Progenitor cell of endocrine pancreas (in vitro differentiated cells): ENCODE measurements around the gene TRIM6. TPM values are rescaled to one million over a fixed set of nuclear protein-coding genes. Genes with fewer than 3 reads are reported as not detected.

Experiments used
- DNase-seq: peaks from one replicate; pipeline ENCODE4 v3.0.0; 2021; ENCODE audit warnings: low spot score; ENCODE audit not compliant: unreplicated experiment
- H3K27ac Mint-ChIP-seq: 2 replicates; pipeline ENCODE4 v1.8.0; 2021; ENCODE audit warnings: mild to moderate bottlenecking, moderate library complexity, mixed read lengths
- H3K27me3 Mint-ChIP-seq: 2 replicates; pipeline ENCODE4 v1.8.0; 2021; ENCODE audit warnings: mixed read lengths
- H3K36me3 Mint-ChIP-seq: 2 replicates; pipeline ENCODE4 v1.8.0; 2022; ENCODE audit warnings: mixed read lengths; ENCODE audit not compliant: insufficient read depth
- H3K4me1 Mint-ChIP-seq: 2 replicates; pipeline ENCODE4 v1.8.0; 2021; ENCODE audit warnings: low read depth, mixed read lengths
- H3K4me3 Mint-ChIP-seq: 2 replicates; pipeline ENCODE4 v1.8.0; 2021; ENCODE audit warnings: low read depth, mild to moderate bottlenecking, moderate library complexity, mixed read lengths
- H3K9me3 Mint-ChIP-seq: 2 replicates; pipeline ENCODE4 v1.8.0; 2021; ENCODE audit warnings: low read depth, mixed read lengths
- CTCF ChIP-seq: fragments of 200-600 bp; sonication (generic); IDR thresholded peaks from one replicate; pipeline ENCODE4 v1.5.0; 2021; ENCODE audit warnings: antibody characterized with exemption, mild to moderate bottlenecking; ENCODE audit not compliant: unreplicated experiment
- long read RNA-seq: library from polyadenylated mRNA; unstranded; transcript quantifications from one replicate; pipeline ENCODE4 v2.0.0, GENCODE V29; 2020
- total RNA-seq: library from RNA; stranded (reverse); gene quantifications from 2 replicates; pipeline ENCODE4 v1.2.1, GENCODE V29; 2021

TRIM6 gene, protein sequence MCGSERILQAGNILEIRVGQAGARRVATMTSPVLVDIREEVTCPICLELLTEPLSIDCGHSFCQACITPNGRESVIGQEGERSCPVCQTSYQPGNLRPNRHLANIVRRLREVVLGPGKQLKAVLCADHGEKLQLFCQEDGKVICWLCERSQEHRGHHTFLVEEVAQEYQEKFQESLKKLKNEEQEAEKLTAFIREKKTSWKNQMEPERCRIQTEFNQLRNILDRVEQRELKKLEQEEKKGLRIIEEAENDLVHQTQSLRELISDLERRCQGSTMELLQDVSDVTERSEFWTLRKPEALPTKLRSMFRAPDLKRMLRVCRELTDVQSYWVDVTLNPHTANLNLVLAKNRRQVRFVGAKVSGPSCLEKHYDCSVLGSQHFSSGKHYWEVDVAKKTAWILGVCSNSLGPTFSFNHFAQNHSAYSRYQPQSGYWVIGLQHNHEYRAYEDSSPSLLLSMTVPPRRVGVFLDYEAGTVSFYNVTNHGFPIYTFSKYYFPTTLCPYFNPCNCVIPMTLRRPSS
- 5.4 and 5.8 TPM in 2 replicates for total RNA-seq
- long read RNA-seq, transcript TRIM6-201 (8 exons, 3,217 nt), result major isoform, 5 of 9 reads
- long read RNA-seq, partial matches to known transcripts, result 0 of 9 reads
- long read RNA-seq, other reads (novel, unspliced or antisense), result 4 of 9 reads

GRCh38 chr11:5596607-5597201, at the start of gene TRIM6:
TSS of gene TRIM6 (plus strand) at chr11:5596637. CDS start at chr11:5596898, 261 bp downstream.
- Mint-ChIP-seq H3K36me3 (no peaks in the 10 kb centered on the region), H3K27ac (peak within 1 kb of the TSS; percentile 86), H3K27me3 (no peaks in the 10 kb centered on the region), H3K4me3 (peak within 1 kb of the TSS; percentile 84), H3K4me1 (peaks cover 8% of the 10 kb centered on the region), H3K9me3 (no peaks in the 10 kb centered on the region)
- no peak for TF ChIP-seq CTCF
- DNase-seq, result peak; percentile 33

- TF ChIP-seq CTCF, result no peak
- H3K4me3 Mint-ChIP-seq, result no peak overlapping the region
- H3K9me3 Mint-ChIP-seq, result no peaks in the 10 kb centered on the region
- H3K27ac Mint-ChIP-seq, result no peak overlapping the region
- no peaks in the 10 kb centered on the region for H3K27me3 Mint-ChIP-seq
- no peaks in the 10 kb centered on the region for H3K36me3 Mint-ChIP-seq
- no peaks in the 10 kb centered on the region for H3K4me1 Mint-ChIP-seq
- no peak for DNase-seq
Measured at GRCh38 chr11:5547982-5548381, 48.5 kb upstream of the TRIM6 start.

- no peak for DNase-seq
- H3K27ac Mint-ChIP-seq, result no peak within 1 kb of the TSS
- H3K9me3 Mint-ChIP-seq, result no peaks in the 10 kb centered on the region
- TF ChIP-seq CTCF, result no peak
- no peaks in the 10 kb centered on the region for H3K4me1 Mint-ChIP-seq
- no peaks in the 10 kb centered on the region for H3K36me3 Mint-ChIP-seq
- no peaks in the 10 kb centered on the region for H3K27me3 Mint-ChIP-seq
- no peak within 1 kb of the TSS for H3K4me3 Mint-ChIP-seq
Measured at GRCh38 chr11:5548440-5548839, 48.0 kb upstream of the TRIM6 start, which contains the start of gene OR52H1. TSS of gene OR52H1 (minus strand) at chr11:5548540. CDS start at chr11:5545505, 3,035 bp downstream.

DNA sequence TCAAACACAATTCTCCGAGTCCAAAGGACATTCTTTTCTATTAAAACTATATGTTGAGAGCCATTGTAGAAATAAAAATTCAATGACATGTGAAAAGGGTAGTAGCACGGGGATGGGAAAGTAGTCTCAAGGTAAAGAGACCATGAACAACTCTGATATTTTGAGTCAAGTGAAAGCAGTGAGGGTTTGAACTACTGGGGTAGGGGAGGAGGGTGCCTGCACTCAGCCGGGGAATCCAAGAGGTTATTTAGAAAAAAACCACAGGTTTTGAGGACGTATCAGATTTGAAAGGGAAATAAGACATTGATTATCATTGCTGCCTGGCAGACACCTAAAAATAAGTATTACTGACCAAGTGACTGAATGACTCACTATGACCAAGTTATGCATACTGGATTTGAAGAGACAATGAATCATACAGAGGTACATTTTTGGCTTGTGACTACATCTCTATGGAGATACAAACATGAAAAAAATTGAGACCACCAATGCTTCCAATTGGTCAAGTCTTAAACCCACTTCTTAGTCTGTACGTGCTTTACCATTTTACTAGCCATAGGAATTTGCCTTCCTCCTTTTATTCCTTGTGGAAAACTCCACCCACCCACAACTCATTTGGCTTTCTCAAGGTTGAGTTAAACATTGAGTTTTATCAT, 45.9 kb upstream of the TRIM6 start:
- H3K4me1 Mint-ChIP-seq, result no peaks in the 10 kb centered on the region
- no peak for TF ChIP-seq CTCF
- no peak overlapping the region for H3K4me3 Mint-ChIP-seq
- no peaks in the 10 kb centered on the region for H3K27me3 Mint-ChIP-seq
- no peak for DNase-seq
- no peaks in the 10 kb centered on the region for H3K36me3 Mint-ChIP-seq
- no peak overlapping the region for H3K27ac Mint-ChIP-seq
- H3K9me3 Mint-ChIP-seq, result no peaks in the 10 kb centered on the region

GRCh38 chr11:5553343-5553742, 43.1 kb upstream of the TRIM6 start:
- no peaks in the 10 kb centered on the region for H3K9me3 Mint-ChIP-seq
- H3K4me3 Mint-ChIP-seq, result no peak overlapping the region
- no peak for DNase-seq
- TF ChIP-seq CTCF, result peak; percentile 16
- no peaks in the 10 kb centered on the region for H3K27me3 Mint-ChIP-seq
- no peaks in the 10 kb centered on the region for H3K4me1 Mint-ChIP-seq
- H3K27ac Mint-ChIP-seq, result no peak overlapping the region
- H3K36me3 Mint-ChIP-seq, result no peaks in the 10 kb centered on the region
